ENCODE results near the gene HOXB5. TPM values are rescaled to one million over a fixed set of nuclear protein-coding genes. Genes with fewer than 3 reads are reported as not detected.

Gene HOXB5
- total and polyA plus RNA-seq, 2 of the 4 experiments (the other 2 are of a cell fraction), result 0.54 to 18.0 TPM

DNA sequence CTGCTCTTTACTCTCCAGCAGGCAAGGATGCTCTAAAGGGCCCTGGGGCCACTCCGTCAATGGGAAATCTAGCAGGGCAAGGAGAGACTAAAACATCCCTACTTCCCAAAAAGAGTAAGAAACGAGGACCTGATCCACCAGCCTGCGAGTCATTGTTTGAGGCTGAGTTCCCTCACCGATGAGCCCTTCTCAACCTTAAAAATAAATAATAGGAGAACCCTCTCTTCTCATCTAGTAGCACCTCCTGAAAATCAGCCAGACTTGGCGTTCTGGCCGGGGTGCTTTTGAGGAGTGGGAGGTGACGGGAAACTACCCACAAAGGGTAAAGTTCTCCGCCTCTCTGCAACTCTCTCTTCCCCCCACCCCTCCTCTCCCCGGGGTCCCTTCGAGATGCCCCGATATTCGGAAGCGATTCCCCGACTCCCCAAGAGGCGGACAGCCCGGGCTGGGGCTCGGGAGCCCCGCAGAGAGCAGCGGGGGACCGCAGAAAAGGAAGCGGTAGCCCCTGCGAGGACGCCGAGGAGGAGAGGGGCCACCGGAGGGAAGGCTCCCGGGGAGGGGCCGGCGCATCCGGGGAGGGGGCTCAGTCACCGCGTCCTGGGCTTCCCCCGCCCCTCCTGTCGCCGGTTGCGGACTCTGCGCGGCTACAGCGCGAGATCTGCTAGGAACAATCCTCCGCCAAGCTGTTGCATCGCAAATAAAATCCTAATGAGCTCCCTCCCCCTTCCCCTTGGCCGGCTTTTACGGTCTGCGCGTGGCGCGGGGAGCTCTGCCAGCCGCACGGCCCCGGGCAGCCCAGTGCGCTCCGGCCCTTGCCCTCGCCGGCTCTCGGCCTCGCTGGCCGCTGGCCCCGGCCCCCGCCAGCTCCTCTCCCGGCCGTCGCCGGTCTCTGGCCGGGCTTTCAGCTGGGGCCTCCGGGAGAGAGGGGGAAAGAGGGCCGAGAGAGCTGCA lies 31.2 kb upstream of the HOXB5 start:
- BruUV-seq (replicated peaks), result no TSS peak
- 0% methylated on average over 7 of the region's 66 CpGs; no CpG with 5 or more reads in 1 of the 2 experiments for WGBS, 2 experiments (ENCODE audit: extremely low coverage in 2 of 2, insufficient read length in 1 of 2)
- Histone ChIP-seq H3K4me3 (ENCODE audit: insufficient read depth, low read depth, low read length) (peak overlapping the region; percentile 38), H3K18ac (ENCODE audit: low read depth, low read length) (no peak overlapping the region), H3K27me3 (ENCODE audit: control insufficient read depth, insufficient read depth, low read length) (peaks cover 98% of the 10 kb centered on the region), H3K23ac (ENCODE audit: low read depth, low read length) (0 out of 2 replicates have a peak overlapping the region, but pooled peaks have one; percentile 51), H2BK120ac (ENCODE audit: low read depth, low read length) (no peak overlapping the region), H3K79me1 (ENCODE audit: low read depth in 1 of 2, low read length in 2 of 2) (no peaks in the 10 kb centered on the region), H2BK15ac (ENCODE audit: low read depth, low read length) (no peak overlapping the region), H3K14ac (replicated peaks; ENCODE audit: low read depth, low read length) (no peak overlapping the region), H3K56ac (ENCODE audit: extremely low read depth, insufficient read depth, low read length) (no peak overlapping the region), H2AK5ac (ENCODE audit: low read depth, low read length) (no peak overlapping the region), H2BK20ac (ENCODE audit: low read depth, low read length) (no peak overlapping the region), H4K5ac (ENCODE audit: low read depth, low read length) (no peak overlapping the region), H4K91ac (ENCODE audit: insufficient read depth, low read depth, low read length) (no peak overlapping the region), H3K4me1 (ENCODE audit: control insufficient read depth, insufficient read depth, low read length) (no peaks in the 10 kb centered on the region; the same call in 1 of the 2 replicates), H2BK5ac (ENCODE audit: low read depth, low read length, poor library complexity, severe bottlenecking) (no peak overlapping the region), H3K9ac (ENCODE audit: low read depth, low read length) (no peak overlapping the region), H3K27ac (ENCODE audit: insufficient read depth, low read length) (no peak overlapping the region), H2AFZ (replicated peaks; ENCODE audit: low read length, poor library complexity) (peak overlapping the region; percentile 64), H3K4me2 (ENCODE audit: low read depth, low read length) (peak overlapping the region; percentile 91), H3K9me1 (ENCODE audit: insufficient read depth, low read length) (no peaks in the 10 kb centered on the region; the same call in 1 of the 2 replicates), H3K9me3 (ENCODE audit: control insufficient read depth, insufficient read depth, low read length) (peaks cover 18% of the 10 kb centered on the region), H3K4ac (ENCODE audit: low read depth, low read length) (no peak overlapping the region), H4K8ac (ENCODE audit: low read depth in 2 of 2, low read length in 2 of 2) (no peak overlapping the region), H4K20me1 (ENCODE audit: insufficient read depth, low read length) (peaks cover 12% of the 10 kb centered on the region; the same call in 1 of the 2 replicates), H3K36me3 (ENCODE audit: control insufficient read depth, insufficient read depth, low read length) (no peaks in the 10 kb centered on the region), H2AK9ac (replicated peaks; ENCODE audit: low read depth, low read length, poor library complexity) (no peak overlapping the region)
- intact Hi-C loops (cut with micrococcal nuclease) (no loop called here), in situ Hi-C loops (cut with MboI; ENCODE audit: low sequenced_read_pairs) (loop anchor here (10.0 kb wide), 1 partner anchor 460 kb away; no protein-coding TSS in a partner anchor), dilution Hi-C loops (cut with HindIII; ENCODE audit: low sequenced_read_pairs, unreplicated experiment) (no loop called here)
- ATAC-seq (ENCODE audit: low read depth) (peak; percentile 72), DNase-seq (no peak)
- TF ChIP-seq CEBPB (IDR thresholded peaks at IDR 0.05; ENCODE audit: low read depth, low read length) (no peak), BHLHE40 (IDR thresholded peaks at IDR 0.05; ENCODE audit: low read depth, low read length) (no peak), MAZ (IDR thresholded peaks at IDR 0.05; ENCODE audit: borderline replicate concordance, low read depth, low read length) (no peak), SMC3 (IDR thresholded peaks at IDR 0.05; ENCODE audit: low read depth, low read length) (no peak), RCOR1 (IDR thresholded peaks at IDR 0.05; ENCODE audit: insufficient replicate concordance, low read length) (no peak), NFE2L2 (IDR thresholded peaks at IDR 0.05; ENCODE audit: low read depth, low read length) (no peak), RAD21 (IDR thresholded peaks at IDR 0.05; ENCODE audit: low read length) (no peak), RFX5 (IDR thresholded peaks at IDR 0.05; ENCODE audit: low read depth, low read length) (no peak), MAFK (IDR thresholded peaks at IDR 0.05; ENCODE audit: low read depth, low read length) (no peak), CHD1 (IDR thresholded peaks at IDR 0.05; ENCODE audit: low read depth, low read length) (no peak), POLR2A (IDR thresholded peaks at IDR 0.05; ENCODE audit: low read depth, low read length) (no peak)
- TF ChIP-seq, protein P1, sequence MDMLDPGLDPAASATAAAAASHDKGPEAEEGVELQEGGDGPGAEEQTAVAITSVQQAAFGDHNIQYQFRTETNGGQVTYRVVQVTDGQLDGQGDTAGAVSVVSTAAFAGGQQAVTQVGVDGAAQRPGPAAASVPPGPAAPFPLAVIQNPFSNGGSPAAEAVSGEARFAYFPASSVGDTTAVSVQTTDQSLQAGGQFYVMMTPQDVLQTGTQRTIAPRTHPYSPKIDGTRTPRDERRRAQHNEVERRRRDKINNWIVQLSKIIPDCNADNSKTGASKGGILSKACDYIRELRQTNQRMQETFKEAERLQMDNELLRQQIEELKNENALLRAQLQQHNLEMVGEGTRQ (IDR thresholded peaks at IDR 0.05; ENCODE audit: low read depth, low read length), result no peak
- ChIA-PET POLR2A (ENCODE audit: unreplicated experiment) (no interaction called here), CTCF (interaction anchor here (0.9 kb wide), 1 partner anchor 288 kb away, joined by 3 read pairs; no protein-coding TSS in a partner anchor)
